ENCODE data around the gene PJVK.
A peak's percentile ranks its signal among the peaks of the same experiment; 100 is the strongest.

Gene PJVK

DNA sequence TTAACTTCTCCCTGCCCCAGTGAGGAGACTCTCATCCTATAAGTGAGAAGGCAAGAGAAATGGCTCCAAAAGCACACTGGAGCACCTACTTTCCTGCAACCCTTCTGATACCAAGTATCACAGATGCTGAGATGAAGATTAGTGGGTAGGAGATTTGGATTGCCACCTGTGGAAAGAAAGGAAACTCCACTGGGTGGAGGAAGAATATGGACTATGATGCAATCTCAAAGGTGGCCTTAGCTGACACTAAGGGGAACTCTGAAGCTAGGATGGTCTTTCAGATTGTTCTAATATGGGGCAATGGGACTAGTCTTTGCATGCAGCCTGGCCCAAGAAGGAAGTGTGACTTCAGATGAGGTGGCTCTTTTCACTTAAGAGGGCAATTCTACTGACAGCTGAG lies 21.8 kb upstream of the PJVK start:
- no peak for DNase-seq (ENCODE audit: low spot score)
- TF ChIP-seq, protein P1, sequence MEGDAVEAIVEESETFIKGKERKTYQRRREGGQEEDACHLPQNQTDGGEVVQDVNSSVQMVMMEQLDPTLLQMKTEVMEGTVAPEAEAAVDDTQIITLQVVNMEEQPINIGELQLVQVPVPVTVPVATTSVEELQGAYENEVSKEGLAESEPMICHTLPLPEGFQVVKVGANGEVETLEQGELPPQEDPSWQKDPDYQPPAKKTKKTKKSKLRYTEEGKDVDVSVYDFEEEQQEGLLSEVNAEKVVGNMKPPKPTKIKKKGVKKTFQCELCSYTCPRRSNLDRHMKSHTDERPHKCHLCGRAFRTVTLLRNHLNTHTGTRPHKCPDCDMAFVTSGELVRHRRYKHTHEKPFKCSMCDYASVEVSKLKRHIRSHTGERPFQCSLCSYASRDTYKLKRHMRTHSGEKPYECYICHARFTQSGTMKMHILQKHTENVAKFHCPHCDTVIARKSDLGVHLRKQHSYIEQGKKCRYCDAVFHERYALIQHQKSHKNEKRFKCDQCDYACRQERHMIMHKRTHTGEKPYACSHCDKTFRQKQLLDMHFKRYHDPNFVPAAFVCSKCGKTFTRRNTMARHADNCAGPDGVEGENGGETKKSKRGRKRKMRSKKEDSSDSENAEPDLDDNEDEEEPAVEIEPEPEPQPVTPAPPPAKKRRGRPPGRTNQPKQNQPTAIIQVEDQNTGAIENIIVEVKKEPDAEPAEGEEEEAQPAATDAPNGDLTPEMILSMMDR (IDR thresholded peaks at IDR 0.05; ENCODE audit: borderline replicate concordance, control extremely low read depth, extremely low read depth, insufficient read depth, missing control alignments), result no peak
- in situ Hi-C loops (cut with MboI; ENCODE audit: low sequenced_read_pairs, unreplicated experiment), result no loop called here

DNA sequence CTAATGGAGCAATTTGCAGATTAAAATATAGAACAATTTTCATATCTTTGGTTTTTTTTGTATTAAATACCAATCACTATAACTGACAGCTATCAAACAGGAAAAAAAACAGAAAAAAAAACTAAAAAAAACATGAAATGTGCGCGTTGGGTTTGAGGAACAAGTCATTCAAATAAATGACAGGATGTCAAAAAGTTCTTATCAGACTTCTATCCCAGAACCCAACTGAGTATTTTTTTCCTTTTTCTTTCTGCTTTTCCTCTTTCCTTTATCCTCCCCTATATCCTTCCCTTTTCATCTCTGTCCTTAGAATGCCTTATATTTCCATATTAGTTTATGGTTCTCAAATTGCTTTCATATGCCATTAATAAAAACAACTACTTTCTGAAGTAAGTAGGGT lies 14.5 kb upstream of the PJVK start:
- in situ Hi-C loops (cut with MboI; ENCODE audit: low sequenced_read_pairs, unreplicated experiment), result no loop called here
- TF ChIP-seq, protein P1 (IDR thresholded peaks at IDR 0.05; ENCODE audit: borderline replicate concordance, control extremely low read depth, extremely low read depth, insufficient read depth, missing control alignments), result no peak
- DNase-seq (ENCODE audit: low spot score), result no peak

DNA sequence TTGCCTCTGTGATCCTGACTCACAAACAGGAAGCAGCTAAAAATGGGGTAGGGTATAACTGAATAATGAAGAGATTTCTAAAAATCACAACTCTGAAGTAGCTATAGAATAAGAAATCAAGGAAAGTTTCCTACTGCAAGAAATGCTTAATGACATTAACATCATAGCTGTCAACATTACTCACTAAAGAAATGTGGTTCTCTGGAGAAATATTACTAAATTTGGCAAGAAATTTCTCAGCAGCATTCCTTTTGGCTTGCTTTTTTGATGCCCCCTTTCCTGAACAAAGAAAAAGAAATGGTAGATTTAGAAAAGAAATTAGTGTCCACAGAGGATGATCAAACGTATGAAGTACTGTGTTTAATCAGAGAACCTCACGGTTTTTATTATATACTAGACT lies 9.8 kb upstream of the PJVK start:
- TF ChIP-seq, protein P1 (IDR thresholded peaks at IDR 0.05; ENCODE audit: borderline replicate concordance, control extremely low read depth, extremely low read depth, insufficient read depth, missing control alignments), result no peak
- in situ Hi-C loops (cut with MboI; ENCODE audit: low sequenced_read_pairs, unreplicated experiment), result no loop called here
- no peak for DNase-seq (ENCODE audit: low spot score)

DNA sequence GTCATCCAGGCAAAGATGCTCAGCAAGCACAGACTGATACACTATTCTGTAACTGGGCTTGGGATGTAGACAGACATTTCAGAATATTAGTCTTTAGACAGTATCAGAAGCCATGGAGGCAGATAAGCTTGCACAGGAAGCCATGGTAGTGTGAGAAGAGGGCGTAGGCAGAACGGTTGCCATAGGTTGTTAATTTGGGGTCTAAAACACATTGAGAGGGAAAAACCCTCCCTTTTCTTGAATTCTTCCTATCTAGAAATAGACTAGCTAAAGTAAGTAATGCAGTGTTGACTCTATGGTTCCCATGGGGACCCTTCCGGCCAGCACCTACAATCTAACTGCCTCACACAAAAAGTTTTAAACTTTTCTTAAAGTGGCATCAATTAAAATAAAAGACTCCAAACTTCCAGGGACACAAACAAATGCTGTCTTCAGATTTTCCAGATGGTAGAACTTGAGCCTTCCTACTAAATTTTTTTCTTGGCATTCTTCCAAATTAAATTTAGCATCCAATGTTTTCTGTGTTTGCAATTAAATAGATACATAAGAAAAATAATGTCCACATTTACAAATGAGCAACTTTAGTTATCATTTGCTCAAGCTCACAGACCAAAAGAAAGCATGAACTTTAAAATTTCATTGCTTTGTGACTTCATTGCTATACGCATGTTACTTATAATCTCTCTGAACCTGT lies 2.1 kb upstream of the PJVK start:
- in situ Hi-C loops (cut with MboI; ENCODE audit: low sequenced_read_pairs, unreplicated experiment), result no loop called here
- TF ChIP-seq, protein P1 (IDR thresholded peaks at IDR 0.05; ENCODE audit: borderline replicate concordance, control extremely low read depth, extremely low read depth, insufficient read depth, missing control alignments), result no peak
- DNase-seq (ENCODE audit: low spot score), result peak; percentile 62

DNA sequence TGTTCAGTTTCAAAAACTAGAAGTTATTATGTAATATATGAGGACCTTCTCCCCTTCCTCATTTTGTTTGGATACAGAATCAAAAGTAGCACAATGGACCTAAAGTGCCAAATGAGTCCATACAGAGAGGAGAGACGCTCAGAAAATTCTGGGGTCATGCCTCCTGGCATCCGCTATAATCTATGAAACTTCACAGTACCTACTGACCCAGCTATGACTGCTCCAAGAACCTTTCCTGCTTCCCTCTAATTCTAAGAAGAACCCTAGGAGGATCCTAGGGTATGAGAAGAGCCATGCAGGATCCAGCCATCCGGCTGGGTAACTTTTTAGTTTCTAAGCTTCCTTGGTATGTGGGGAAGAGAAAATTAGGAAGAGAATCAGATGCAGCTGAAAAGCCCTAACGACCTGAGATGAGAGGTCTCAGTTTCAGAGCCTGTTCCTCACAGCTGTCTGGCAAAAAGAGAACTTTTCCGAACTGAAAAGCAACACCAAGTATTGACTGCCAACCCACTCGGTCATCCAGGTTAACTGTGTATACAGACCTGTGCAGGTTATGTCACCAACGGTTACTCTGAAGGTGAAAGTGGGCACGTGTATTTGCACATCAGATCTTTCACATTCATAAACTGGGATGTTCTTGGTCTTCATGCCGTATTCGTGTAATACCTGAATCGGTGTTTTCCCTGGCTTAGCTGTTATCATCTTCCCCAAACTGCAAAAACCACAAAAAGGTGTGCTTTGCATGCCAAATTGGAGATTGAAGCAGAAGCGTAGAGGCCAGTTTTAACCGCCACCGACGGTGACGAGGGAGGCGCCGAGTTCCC lies 1.3 kb upstream of the PJVK start:
- in situ Hi-C loops (cut with MboI; ENCODE audit: low sequenced_read_pairs, unreplicated experiment), result no loop called here
- TF ChIP-seq, protein P1 (IDR thresholded peaks at IDR 0.05; ENCODE audit: borderline replicate concordance, control extremely low read depth, extremely low read depth, insufficient read depth, missing control alignments), result no peak
- DNase-seq (ENCODE audit: low spot score), result peak; percentile 25

DNA sequence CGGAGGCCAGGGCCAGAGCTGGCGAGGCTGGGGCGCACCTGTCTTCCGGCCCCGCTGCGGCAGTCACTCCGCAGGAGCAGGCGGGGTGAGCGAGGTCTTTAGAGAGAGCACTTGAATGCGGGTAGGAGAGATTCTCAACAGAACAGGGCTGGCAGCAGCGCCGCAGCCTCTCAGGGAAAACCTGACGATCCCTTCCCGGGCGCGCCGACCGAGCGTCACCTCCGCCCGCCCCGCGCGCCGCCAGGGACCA lies 729 bp upstream of the PJVK start:
- in situ Hi-C loops (cut with MboI; ENCODE audit: low sequenced_read_pairs, unreplicated experiment), result no loop called here
- DNase-seq (ENCODE audit: low spot score), result no peak
- TF ChIP-seq, protein P1 (IDR thresholded peaks at IDR 0.05; ENCODE audit: borderline replicate concordance, control extremely low read depth, extremely low read depth, insufficient read depth, missing control alignments), result no peak

Measured in GM13976 (cell line).